Measurements from ENCODE around the gene TBCK.

TBCK gene

DNA sequence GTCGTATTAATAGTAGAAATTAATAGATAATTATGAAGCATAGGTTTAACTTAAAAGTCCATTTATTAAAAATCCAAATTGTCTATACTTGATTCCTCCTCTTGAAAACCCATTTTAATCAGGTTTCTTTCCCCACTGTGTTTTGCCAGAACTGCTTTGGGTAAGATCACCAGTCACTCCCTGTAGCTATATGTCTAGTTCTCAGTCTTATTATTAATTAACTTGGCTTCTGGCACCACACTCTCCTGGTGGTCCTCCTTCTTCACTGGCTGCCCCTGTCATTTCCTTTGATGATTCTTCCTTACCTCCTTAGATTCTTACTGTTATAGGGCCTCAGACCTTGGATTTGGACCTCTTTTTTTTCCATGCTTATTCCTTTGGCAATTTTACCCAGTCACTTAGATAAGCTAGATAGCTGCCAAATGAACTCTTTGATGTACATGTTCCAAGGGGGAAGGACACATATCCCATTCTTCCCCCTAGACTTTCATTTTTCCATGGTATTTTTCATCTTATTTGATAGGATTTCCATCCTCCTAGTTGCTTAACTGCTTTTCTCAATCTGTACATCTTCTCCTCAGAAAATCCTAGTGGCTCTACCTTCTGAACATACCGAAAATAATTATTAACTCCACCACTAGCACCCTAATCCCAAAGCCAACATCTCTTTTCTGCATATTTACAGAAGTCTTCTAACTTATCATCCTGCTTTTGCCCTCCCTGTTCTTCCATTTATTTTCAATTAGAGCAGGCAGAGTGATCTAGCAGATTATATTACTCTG, 28.0 kb upstream of the TBCK start:
- WGBS (ENCODE audit: insufficient coverage, insufficient read length), result 100% methylated on average over 1 of the region's 2 CpGs
- Histone ChIP-seq H3K27me3 (ENCODE audit: control insufficient read depth, insufficient read depth, low read length) (no peaks in the 10 kb centered on the region), H3K4me1 (ENCODE audit: control insufficient read depth, insufficient read depth, low read length) (no peaks in the 10 kb centered on the region), H3K36me3 (ENCODE audit: control insufficient read depth, insufficient read depth, low read length) (no peaks in the 10 kb centered on the region), H3K27ac (ENCODE audit: low read length) (no peak overlapping the region), H3K4me3 (ENCODE audit: low read length) (no peak overlapping the region), H3K9me3 (ENCODE audit: control insufficient read depth, insufficient read depth, low read length) (no peaks in the 10 kb centered on the region)
- DNase-seq (ENCODE audit: low read depth, low spot score), result no peak

- Histone ChIP-seq H3K4me3 (ENCODE audit: low read length) (no peak overlapping the region), H3K9me3 (ENCODE audit: control insufficient read depth, insufficient read depth, low read length) (no peaks in the 10 kb centered on the region), H3K4me1 (ENCODE audit: control insufficient read depth, insufficient read depth, low read length) (no peaks in the 10 kb centered on the region; the same call in 1 of the 2 replicates), H3K27ac (ENCODE audit: low read length) (no peak overlapping the region), H3K36me3 (ENCODE audit: control insufficient read depth, insufficient read depth, low read length) (peaks cover 4% of the 10 kb centered on the region; the same call in 1 of the 2 replicates), H3K27me3 (ENCODE audit: control insufficient read depth, insufficient read depth, low read length) (no peaks in the 10 kb centered on the region)
- WGBS (ENCODE audit: insufficient coverage, insufficient read length), result no CpG with 5 or more reads among the region's 1 CpG
- DNase-seq (ENCODE audit: low read depth, low spot score), result no peak
These were observed 24.8 kb upstream of the TBCK start for GRCh38 chr4:106340774-106341173.

DNA sequence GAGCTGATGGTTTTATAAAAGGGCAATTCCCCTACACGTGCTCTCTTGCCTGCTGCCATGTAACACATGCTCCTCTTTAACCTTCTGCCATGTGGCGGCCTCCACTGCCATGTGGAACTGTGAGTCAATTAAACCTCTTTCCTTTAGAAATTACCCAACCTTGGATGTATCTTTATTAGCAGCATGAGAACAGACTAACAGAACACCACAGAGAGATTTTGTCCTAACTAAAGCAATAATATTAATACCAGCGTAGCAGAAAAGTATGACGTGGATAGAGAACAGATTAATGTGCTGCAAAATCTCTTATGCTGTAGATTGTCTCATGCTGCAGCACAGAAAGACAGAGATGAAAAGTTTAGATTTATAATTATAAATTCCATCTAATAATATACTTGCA, 23.4 kb upstream of the TBCK start:
- no peaks in the 10 kb centered on the region for H3K27me3 ChIP-seq (ENCODE audit: control insufficient read depth, insufficient read depth, low read length)
- no peak overlapping the region for H3K27ac ChIP-seq (ENCODE audit: low read length)
- no peaks in the 10 kb centered on the region for H3K9me3 ChIP-seq (ENCODE audit: control insufficient read depth, insufficient read depth, low read length)
- DNase-seq (ENCODE audit: low read depth, low spot score), result no peak
- no peak overlapping the region for H3K4me3 ChIP-seq (ENCODE audit: low read length)
- H3K36me3 ChIP-seq (ENCODE audit: control insufficient read depth, insufficient read depth, low read length), result peaks cover 4% of the 10 kb centered on the region; the same call in 1 of the 2 replicates
- WGBS (ENCODE audit: insufficient coverage, insufficient read length), result no CpG with 5 or more reads among the region's 4 CpGs
- H3K4me1 ChIP-seq (ENCODE audit: control insufficient read depth, insufficient read depth, low read length), result no peaks in the 10 kb centered on the region; the same call in 1 of the 2 replicates

DNA sequence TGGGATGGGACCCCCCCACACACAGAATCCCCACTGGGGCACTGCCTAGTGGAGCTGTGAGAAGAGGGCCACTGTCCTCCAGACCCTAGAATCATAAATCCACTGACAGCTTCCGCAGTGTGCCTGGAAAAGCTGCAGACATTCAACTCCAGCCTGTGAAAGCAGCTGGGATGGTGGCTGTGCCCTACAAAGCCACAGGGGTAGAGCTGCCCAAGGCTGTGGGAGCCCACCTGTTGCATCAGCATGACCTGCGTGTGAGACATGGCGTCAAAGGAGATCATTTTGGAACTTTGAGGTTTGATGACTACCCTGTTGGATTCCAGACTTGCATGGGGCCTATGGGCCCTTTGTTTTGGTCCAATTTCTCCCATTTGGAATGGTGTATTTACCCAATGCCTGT, 22.7 kb upstream of the TBCK start:
- Histone ChIP-seq H3K4me1 (ENCODE audit: control insufficient read depth, insufficient read depth, low read length) (no peaks in the 10 kb centered on the region; the same call in 1 of the 2 replicates), H3K27ac (ENCODE audit: low read length) (no peak overlapping the region), H3K4me3 (ENCODE audit: low read length) (no peak overlapping the region), H3K36me3 (ENCODE audit: control insufficient read depth, insufficient read depth, low read length) (peaks cover 4% of the 10 kb centered on the region; the same call in 1 of the 2 replicates), H3K9me3 (ENCODE audit: control insufficient read depth, insufficient read depth, low read length) (no peaks in the 10 kb centered on the region), H3K27me3 (ENCODE audit: control insufficient read depth, insufficient read depth, low read length) (no peaks in the 10 kb centered on the region)
- no CpG with 5 or more reads among the region's 3 CpGs for WGBS (ENCODE audit: insufficient coverage, insufficient read length)
- no peak for DNase-seq (ENCODE audit: low read depth, low spot score)

DNA sequence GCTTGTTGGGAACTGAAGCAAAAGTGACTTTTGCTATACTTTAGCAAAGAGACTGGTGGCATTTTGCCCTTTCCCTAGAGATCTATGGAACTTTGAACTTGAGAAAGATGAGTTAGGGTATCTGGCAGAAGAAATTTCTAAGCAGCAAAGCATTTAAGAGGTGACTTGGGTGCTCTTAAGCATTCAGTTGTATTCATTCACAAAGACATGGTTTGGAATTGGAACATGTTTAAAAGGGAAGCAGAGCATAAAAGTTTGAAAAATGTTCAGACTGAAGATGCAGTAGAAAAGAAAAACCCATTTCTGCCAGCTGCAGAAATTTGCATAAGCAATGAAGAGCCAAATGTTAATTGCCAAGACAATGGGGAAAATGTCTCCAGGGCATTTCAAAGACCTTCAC, 21.9 kb upstream of the TBCK start:
- H3K27me3 ChIP-seq (ENCODE audit: control insufficient read depth, insufficient read depth, low read length), result no peaks in the 10 kb centered on the region
- H3K4me3 ChIP-seq (ENCODE audit: low read length), result no peak overlapping the region
- no peak for DNase-seq (ENCODE audit: low read depth, low spot score)
- peaks cover 4% of the 10 kb centered on the region; the same call in 1 of the 2 replicates for H3K36me3 ChIP-seq (ENCODE audit: control insufficient read depth, insufficient read depth, low read length)
- H3K9me3 ChIP-seq (ENCODE audit: control insufficient read depth, insufficient read depth, low read length), result no peaks in the 10 kb centered on the region
- no peak overlapping the region for H3K27ac ChIP-seq (ENCODE audit: low read length)
- H3K4me1 ChIP-seq (ENCODE audit: control insufficient read depth, insufficient read depth, low read length), result no peaks in the 10 kb centered on the region; the same call in 1 of the 2 replicates

- H3K27me3 ChIP-seq (ENCODE audit: control insufficient read depth, insufficient read depth, low read length), result no peaks in the 10 kb centered on the region
- no peaks in the 10 kb centered on the region; the same call in 1 of the 2 replicates for H3K4me1 ChIP-seq (ENCODE audit: control insufficient read depth, insufficient read depth, low read length)
- no peak overlapping the region for H3K4me3 ChIP-seq (ENCODE audit: low read length)
- WGBS (ENCODE audit: insufficient coverage, insufficient read length), result no CpG with 5 or more reads among the region's 3 CpGs
- no peak overlapping the region for H3K27ac ChIP-seq (ENCODE audit: low read length)
- no peak for DNase-seq (ENCODE audit: low read depth, low spot score)
- no peaks in the 10 kb centered on the region for H3K9me3 ChIP-seq (ENCODE audit: control insufficient read depth, insufficient read depth, low read length)
- H3K36me3 ChIP-seq (ENCODE audit: control insufficient read depth, insufficient read depth, low read length), result peaks cover 4% of the 10 kb centered on the region; the same call in 1 of the 2 replicates
These were observed 20.6 kb upstream of the TBCK start for GRCh38 chr4:106336618-106337017.

- Histone ChIP-seq H3K27me3 (ENCODE audit: control insufficient read depth, insufficient read depth, low read length) (no peaks in the 10 kb centered on the region), H3K9me3 (ENCODE audit: control insufficient read depth, insufficient read depth, low read length) (no peaks in the 10 kb centered on the region), H3K27ac (ENCODE audit: low read length) (no peak overlapping the region), H3K36me3 (ENCODE audit: control insufficient read depth, insufficient read depth, low read length) (peaks cover 4% of the 10 kb centered on the region; the same call in 1 of the 2 replicates), H3K4me3 (ENCODE audit: low read length) (no peak overlapping the region), H3K4me1 (ENCODE audit: control insufficient read depth, insufficient read depth, low read length) (no peaks in the 10 kb centered on the region; the same call in 1 of the 2 replicates)
- no CpG with 5 or more reads among the region's 1 CpG for WGBS (ENCODE audit: insufficient coverage, insufficient read length)
- DNase-seq (ENCODE audit: low read depth, low spot score), result no peak
These were observed 18.9 kb upstream of the TBCK start for GRCh38 chr4:106334741-106335470.

DNA sequence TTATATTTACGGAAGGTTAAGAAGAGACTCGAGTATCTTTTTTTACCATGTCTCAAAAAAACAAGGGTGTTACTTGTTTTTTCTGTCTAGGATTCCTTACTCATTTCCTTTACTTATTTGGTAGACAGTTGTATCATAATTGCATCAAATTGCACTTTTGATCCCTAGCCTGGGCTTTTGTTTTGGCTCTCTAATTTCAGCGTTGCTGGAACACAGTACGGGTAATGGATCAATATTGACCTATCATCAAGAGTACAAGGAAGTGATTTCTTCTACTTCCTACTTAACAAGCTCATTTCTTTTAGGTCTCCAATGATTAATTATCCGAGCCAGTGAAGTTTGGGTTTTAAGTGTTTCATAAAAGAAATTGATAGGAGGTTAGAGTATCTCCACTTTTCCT, 17.2 kb upstream of the TBCK start:
- Histone ChIP-seq H3K4me3 (ENCODE audit: low read length) (no peak overlapping the region), H3K27ac (ENCODE audit: low read length) (no peak overlapping the region), H3K9me3 (ENCODE audit: control insufficient read depth, insufficient read depth, low read length) (no peaks in the 10 kb centered on the region), H3K27me3 (ENCODE audit: control insufficient read depth, insufficient read depth, low read length) (no peaks in the 10 kb centered on the region), H3K36me3 (ENCODE audit: control insufficient read depth, insufficient read depth, low read length) (peaks cover 4% of the 10 kb centered on the region; the same call in 1 of the 2 replicates), H3K4me1 (ENCODE audit: control insufficient read depth, insufficient read depth, low read length) (no peaks in the 10 kb centered on the region)
- WGBS (ENCODE audit: insufficient coverage, insufficient read length), result no CpG with 5 or more reads among the region's 5 CpGs
- DNase-seq (ENCODE audit: low read depth, low spot score), result no peak

GRCh38 chr4:106329041-106329618, 13.1 kb upstream of the TBCK start:
- Histone ChIP-seq H3K27me3 (ENCODE audit: control insufficient read depth, insufficient read depth, low read length) (no peaks in the 10 kb centered on the region), H3K36me3 (ENCODE audit: control insufficient read depth, insufficient read depth, low read length) (no peaks in the 10 kb centered on the region; the same call in 1 of the 2 replicates), H3K4me1 (ENCODE audit: control insufficient read depth, insufficient read depth, low read length) (no peaks in the 10 kb centered on the region), H3K4me3 (ENCODE audit: low read length) (no peak overlapping the region), H3K27ac (ENCODE audit: low read length) (no peak overlapping the region), H3K9me3 (ENCODE audit: control insufficient read depth, insufficient read depth, low read length) (no peaks in the 10 kb centered on the region)
- DNase-seq (ENCODE audit: low read depth, low spot score), result no peak
- no CpG with 5 or more reads among the region's 1 CpG for WGBS (ENCODE audit: insufficient coverage, insufficient read length)

DNA sequence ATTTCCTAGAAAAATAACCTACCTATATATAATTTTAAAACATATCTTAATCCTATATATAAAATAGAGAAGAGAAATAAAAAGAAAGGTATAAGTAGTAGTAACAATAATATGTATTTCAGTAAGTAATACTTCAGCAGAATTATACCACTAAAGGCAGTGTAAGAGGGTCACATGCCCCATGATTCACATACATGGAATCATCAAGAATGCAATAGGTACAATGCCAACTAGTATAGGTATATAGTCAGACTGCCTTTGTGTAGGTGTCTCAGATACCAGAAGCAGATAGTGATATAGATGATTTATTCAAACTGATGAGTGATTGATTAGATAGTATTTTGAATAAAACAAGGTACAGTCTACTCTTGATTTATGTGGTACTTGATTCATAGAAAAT, 9.8 kb upstream of the TBCK start:
- no peak overlapping the region for H3K27ac ChIP-seq (ENCODE audit: low read length)
- no peak for DNase-seq (ENCODE audit: low read depth, low spot score)
- no peaks in the 10 kb centered on the region for H3K27me3 ChIP-seq (ENCODE audit: control insufficient read depth, insufficient read depth, low read length)
- no peaks in the 10 kb centered on the region for H3K9me3 ChIP-seq (ENCODE audit: control insufficient read depth, insufficient read depth, low read length)
- no peak overlapping the region for H3K4me3 ChIP-seq (ENCODE audit: low read length)
- no peaks in the 10 kb centered on the region; the same call in 1 of the 2 replicates for H3K36me3 ChIP-seq (ENCODE audit: control insufficient read depth, insufficient read depth, low read length)
- no peaks in the 10 kb centered on the region for H3K4me1 ChIP-seq (ENCODE audit: control insufficient read depth, insufficient read depth, low read length)
